ENCODE data around the gene COPS2.

DNA sequence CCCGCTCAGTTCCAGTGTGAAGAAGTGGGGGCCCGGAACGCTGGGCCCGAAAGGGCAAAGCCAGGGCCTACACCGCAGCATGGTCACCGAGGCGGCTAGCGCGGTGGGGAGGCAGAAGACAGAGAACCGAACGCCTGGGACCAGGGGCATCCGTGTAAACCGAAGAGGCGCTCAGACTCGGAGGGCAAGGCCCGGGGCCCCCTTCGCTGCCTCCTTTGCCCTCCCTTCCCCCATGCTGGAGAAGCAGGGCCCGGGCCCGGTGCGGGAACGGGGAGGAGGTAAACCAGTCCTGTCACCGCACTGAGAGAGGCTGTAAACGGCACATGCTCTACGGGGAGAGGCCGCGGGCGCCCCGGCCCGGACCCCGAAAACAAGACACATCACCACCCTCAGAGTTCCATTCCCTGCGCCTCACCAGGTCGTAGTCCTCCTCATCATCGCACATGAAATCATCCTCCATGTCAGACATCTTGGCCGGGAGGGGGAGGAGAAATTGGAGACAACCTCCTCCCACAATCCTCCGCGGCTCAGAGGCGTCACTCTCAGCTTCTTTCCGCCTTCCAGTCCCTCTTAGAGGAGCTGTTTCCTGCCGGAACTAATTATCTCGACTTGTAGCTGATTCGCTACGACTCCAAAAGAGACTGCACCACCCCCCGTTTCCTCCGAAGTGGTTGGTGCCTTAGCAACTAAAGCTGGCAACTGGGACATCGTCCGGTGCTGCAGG, at the start of gene COPS2:
- TF ChIP-seq, protein P1, sequence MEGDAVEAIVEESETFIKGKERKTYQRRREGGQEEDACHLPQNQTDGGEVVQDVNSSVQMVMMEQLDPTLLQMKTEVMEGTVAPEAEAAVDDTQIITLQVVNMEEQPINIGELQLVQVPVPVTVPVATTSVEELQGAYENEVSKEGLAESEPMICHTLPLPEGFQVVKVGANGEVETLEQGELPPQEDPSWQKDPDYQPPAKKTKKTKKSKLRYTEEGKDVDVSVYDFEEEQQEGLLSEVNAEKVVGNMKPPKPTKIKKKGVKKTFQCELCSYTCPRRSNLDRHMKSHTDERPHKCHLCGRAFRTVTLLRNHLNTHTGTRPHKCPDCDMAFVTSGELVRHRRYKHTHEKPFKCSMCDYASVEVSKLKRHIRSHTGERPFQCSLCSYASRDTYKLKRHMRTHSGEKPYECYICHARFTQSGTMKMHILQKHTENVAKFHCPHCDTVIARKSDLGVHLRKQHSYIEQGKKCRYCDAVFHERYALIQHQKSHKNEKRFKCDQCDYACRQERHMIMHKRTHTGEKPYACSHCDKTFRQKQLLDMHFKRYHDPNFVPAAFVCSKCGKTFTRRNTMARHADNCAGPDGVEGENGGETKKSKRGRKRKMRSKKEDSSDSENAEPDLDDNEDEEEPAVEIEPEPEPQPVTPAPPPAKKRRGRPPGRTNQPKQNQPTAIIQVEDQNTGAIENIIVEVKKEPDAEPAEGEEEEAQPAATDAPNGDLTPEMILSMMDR (IDR thresholded peaks at IDR 0.05): no peak
- TF ChIP-seq ZFX (IDR thresholded peaks at IDR 0.05; ENCODE audit: borderline replicate concordance): no peak
